Measurements from ENCODE around the gene WDR46. TPM values are rescaled to one million over a fixed set of nuclear protein-coding genes. Genes with fewer than 3 reads are reported as not detected.

Gene WDR46
- total and polyA plus RNA-seq, 2 of the 13 experiments (the other 11 are each of a cell fraction or from before 2014, with no cell fraction given) = 47.4 to 105 TPM

GRCh38 chr6:33247977-33248642 is 40.9 kb downstream of the WDR46 start (continued):
- TF ChIP-seq ZBTB34 (CRISPR knock-in tag; IDR thresholded peaks at IDR 0.05) = no peak
- no peak for TF ChIP-seq GPN1 (CRISPR knock-in tag; IDR thresholded peaks at IDR 0.05; ENCODE audit: borderline replicate concordance)
- TF ChIP-seq ZNF253 (CRISPR knock-in tag; IDR thresholded peaks at IDR 0.05; ENCODE audit: borderline replicate concordance) = no peak
- TF ChIP-seq, protein P1, sequence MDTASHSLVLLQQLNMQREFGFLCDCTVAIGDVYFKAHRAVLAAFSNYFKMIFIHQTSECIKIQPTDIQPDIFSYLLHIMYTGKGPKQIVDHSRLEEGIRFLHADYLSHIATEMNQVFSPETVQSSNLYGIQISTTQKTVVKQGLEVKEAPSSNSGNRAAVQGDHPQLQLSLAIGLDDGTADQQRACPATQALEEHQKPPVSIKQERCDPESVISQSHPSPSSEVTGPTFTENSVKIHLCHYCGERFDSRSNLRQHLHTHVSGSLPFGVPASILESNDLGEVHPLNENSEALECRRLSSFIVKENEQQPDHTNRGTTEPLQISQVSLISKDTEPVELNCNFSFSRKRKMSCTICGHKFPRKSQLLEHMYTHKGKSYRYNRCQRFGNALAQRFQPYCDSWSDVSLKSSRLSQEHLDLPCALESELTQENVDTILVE (CRISPR knock-in tag; IDR thresholded peaks at IDR 0.05) = peak; percentile 52
- no peak for TF ChIP-seq PHF5A (CRISPR knock-in tag; IDR thresholded peaks at IDR 0.05; ENCODE audit: low read depth, unreplicated experiment)
- peak; percentile 67; the same call in 1 of the 2 replicates for TF ChIP-seq ZNF574 (CRISPR knock-in tag; IDR thresholded peaks at IDR 0.05)
- no peak for TF ChIP-seq RNF2 (conservative IDR thresholded peaks at IDR 0.05; ENCODE audit: low read depth)
- TF ChIP-seq ZC3H4 (CRISPR knock-in tag; IDR thresholded peaks at IDR 0.05; ENCODE audit: borderline replicate concordance) = no peak
- no peak for TF ChIP-seq EZH2 (conservative IDR thresholded peaks at IDR 0.05; ENCODE audit: low read depth, low read length)
- no peak for TF ChIP-seq REXO4 (CRISPR knock-in tag; IDR thresholded peaks at IDR 0.05; ENCODE audit: borderline replicate concordance)
- TF ChIP-seq MED8 (CRISPR knock-in tag; IDR thresholded peaks at IDR 0.05; ENCODE audit: insufficient replicate concordance) = no peak
- 0 out of 2 replicates have a peak, but pooled peaks have one; percentile 36 for TF ChIP-seq CC2D1A (CRISPR knock-in tag; IDR thresholded peaks at IDR 0.05)
- TF ChIP-seq ZSCAN21 (CRISPR knock-in tag; IDR thresholded peaks at IDR 0.05; ENCODE audit: borderline replicate concordance) = no peak
- TF ChIP-seq ELF4 (CRISPR knock-in tag; IDR thresholded peaks at IDR 0.05; ENCODE audit: borderline replicate concordance) = no peak
- TF ChIP-seq MZF1 (CRISPR knock-in tag; IDR thresholded peaks at IDR 0.05; ENCODE audit: borderline replicate concordance) = no peak
- TF ChIP-seq ATRX (CRISPR knock-in tag; IDR thresholded peaks at IDR 0.05; ENCODE audit: borderline replicate concordance) = no peak
- TF ChIP-seq ZNF75D (CRISPR knock-in tag; IDR thresholded peaks at IDR 0.05; ENCODE audit: borderline replicate concordance) = no peak
- TF ChIP-seq MEIS1 (CRISPR knock-in tag; IDR thresholded peaks at IDR 0.05; ENCODE audit: borderline replicate concordance) = no peak
- TF ChIP-seq ZNF552 (CRISPR knock-in tag; IDR thresholded peaks at IDR 0.05; ENCODE audit: borderline replicate concordance) = no peak
- TF ChIP-seq, protein P2, sequence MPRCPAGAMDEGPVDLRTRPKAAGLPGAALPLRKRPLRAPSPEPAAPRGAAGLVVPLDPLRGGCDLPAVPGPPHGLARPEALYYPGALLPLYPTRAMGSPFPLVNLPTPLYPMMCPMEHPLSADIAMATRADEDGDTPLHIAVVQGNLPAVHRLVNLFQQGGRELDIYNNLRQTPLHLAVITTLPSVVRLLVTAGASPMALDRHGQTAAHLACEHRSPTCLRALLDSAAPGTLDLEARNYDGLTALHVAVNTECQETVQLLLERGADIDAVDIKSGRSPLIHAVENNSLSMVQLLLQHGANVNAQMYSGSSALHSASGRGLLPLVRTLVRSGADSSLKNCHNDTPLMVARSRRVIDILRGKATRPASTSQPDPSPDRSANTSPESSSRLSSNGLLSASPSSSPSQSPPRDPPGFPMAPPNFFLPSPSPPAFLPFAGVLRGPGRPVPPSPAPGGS (CRISPR knock-in tag; IDR thresholded peaks at IDR 0.05) = no peak
